Natural killer cell (primary cell): ENCODE results near the gene TREH. TPM values are rescaled to one million over a fixed set of nuclear protein-coding genes. Genes with fewer than 3 reads are reported as not detected.
"Not testable (repeated sequence)": the region's sequence is repeated elsewhere in the genome, so short reads cannot be mapped to it uniquely, and the experiment has no call there.

Experiments used
- ATAC-seq, 3 donors: fragments of 150-1000 bp in 2 of 3; fragments of 200-7000 bp in 1 of 3; cut with Tn5 transposase; 1 replicate in 1 of 3; 2 replicates in 2 of 3; pipeline ENCODE4 v1.10.0; 2021; ENCODE audit warnings: mild to moderate bottlenecking in 2 of 3, moderate library complexity in 2 of 3
- DNase-seq, 2 donors: peaks; one replicate each; pipeline versions ENCODE4 v3.0.0 to v3.0.0-alpha.2; 2013 to 2021; ENCODE audit warnings: mixed read lengths in 1 of 2
- H3K27ac ChIP-seq: one replicate; pipeline ENCODE4 v1.5.1; 2013; ENCODE audit warnings: mild to moderate bottlenecking, low read length
- H3K27me3 ChIP-seq: one replicate; pipeline ENCODE4 v1.6.1; 2013; ENCODE audit warnings: low read length; ENCODE audit not compliant: control insufficient read depth, insufficient read depth
- H3K36me3 ChIP-seq: one replicate; pipeline ENCODE4 v1.6.1; 2013; ENCODE audit warnings: low read length; ENCODE audit not compliant: control insufficient read depth, insufficient read depth
- H3K4me1 ChIP-seq: one replicate; pipeline ENCODE4 v1.6.1; 2013; ENCODE audit warnings: low read length; ENCODE audit not compliant: control insufficient read depth, insufficient read depth
- H3K4me3 ChIP-seq: one replicate; pipeline ENCODE4 v1.5.1; 2013; ENCODE audit warnings: low read length
- H3K9me3 ChIP-seq: one replicate; pipeline ENCODE4 v1.6.1; 2013; ENCODE audit warnings: low read length; ENCODE audit not compliant: control insufficient read depth, insufficient read depth
- H3K27ac Mint-ChIP-seq, 2 donors: one replicate each; pipeline ENCODE4 v1.8.0; 2022; ENCODE audit warnings: mild to moderate bottlenecking in 2 of 2, mixed read lengths in 2 of 2, moderate library complexity in 1 of 2
- H3K27me3 Mint-ChIP-seq, 2 donors: one replicate each; pipeline ENCODE4 v1.8.0; 2022; ENCODE audit warnings: low read depth in 2 of 2, mixed read lengths in 2 of 2
- H3K36me3 Mint-ChIP-seq: one replicate; pipeline ENCODE4 v1.8.0; 2022; ENCODE audit warnings: mixed read lengths
- H3K4me1 Mint-ChIP-seq, 2 donors: one replicate each; pipeline ENCODE4 v1.8.0; 2022; ENCODE audit warnings: mixed read lengths in 2 of 2
- H3K4me3 Mint-ChIP-seq: one replicate; pipeline ENCODE4 v1.8.0; 2022; ENCODE audit warnings: mild to moderate bottlenecking, moderate library complexity, mixed read lengths
- H3K9me3 Mint-ChIP-seq, 2 donors: one replicate each; pipeline ENCODE4 v1.8.0; 2022; ENCODE audit warnings: mixed read lengths in 2 of 2
- CTCF ChIP-seq: fragments of 200-600 bp; IDR thresholded peaks from one replicate; pipeline ENCODE4 v1.8.0; 2022; ENCODE audit warnings: antibody characterized with exemption
- WGBS: methylation state at CpG from one replicate; pipeline ENCODE4 v1.1.7; 2013; ENCODE audit warnings: missing lambda C conversion rate; ENCODE audit not compliant: insufficient coverage; 5-methylcytosine and 5-hydroxymethylcytosine counted together
- intact Hi-C: fragments of 100-400 bp; cut with micrococcal nuclease; formaldehyde crosslinking; loops from one replicate; pipeline ENCODE4 v1.14.2; 2022
- total RNA-seq, 4 donors: library from RNA; stranded (reverse); fragments of 120-200 nt in 1 of 4; gene quantifications; one replicate each; pipeline versions ENCODE4 v1.2.3 to v1.2.4, GENCODE V29; 2013 to 2022

Gene TREH
- not detected for total RNA-seq
- not detected for total RNA-seq (2013)

DNA sequence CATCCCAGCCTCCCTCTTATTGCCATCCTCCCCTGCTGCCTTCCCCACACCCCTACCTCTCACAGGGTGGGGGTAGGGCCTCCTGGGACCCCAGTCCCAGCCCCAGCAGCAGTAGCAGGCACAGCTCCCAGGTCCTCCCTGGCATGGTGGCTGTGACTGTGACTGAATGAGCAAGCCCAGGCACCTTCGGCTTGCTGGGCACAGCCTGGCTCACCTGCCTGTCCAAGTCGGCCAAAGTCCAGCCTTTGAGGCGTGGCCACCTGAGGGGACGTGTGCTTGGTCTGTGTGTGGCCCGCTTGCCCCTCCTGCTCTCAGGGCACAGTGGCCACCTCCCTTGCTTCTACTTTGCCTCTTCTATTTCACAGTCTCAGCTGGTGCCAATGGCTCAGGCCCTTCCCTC, at the start of gene TREH:
TSS of gene TREH (minus strand) at position 168 of the 400 bp plus-strand sequence. CDS start at position 145, 23 bp downstream.
- no peaks in the 10 kb centered on the region for H3K9me3 ChIP-seq
- Mint-ChIP-seq H3K27me3 (peaks cover 3 to 7% of the 10 kb centered on the region in 2 donors), H3K9me3 (no peaks in the 10 kb centered on the region), H3K36me3 (no peaks in the 10 kb centered on the region), H3K27ac (no peak within 1 kb of the TSS), H3K4me1 (no peaks in the 10 kb centered on the region), H3K4me3 (no peak within 1 kb of the TSS)
- no peak within 1 kb of the TSS for H3K27ac ChIP-seq
- ATAC-seq (no peak), DNase-seq (no peak)
- no peaks in the 10 kb centered on the region for H3K36me3 ChIP-seq
- no peaks in the 10 kb centered on the region for H3K27me3 ChIP-seq
- no peak within 1 kb of the TSS for H3K4me3 ChIP-seq
- H3K4me1 ChIP-seq, result no peaks in the 10 kb centered on the region
- intact Hi-C loops, result no loop called here
- TF ChIP-seq CTCF, result no peak
- WGBS, result 93% methylated on average over 5 of the region's 5 CpGs

DNA sequence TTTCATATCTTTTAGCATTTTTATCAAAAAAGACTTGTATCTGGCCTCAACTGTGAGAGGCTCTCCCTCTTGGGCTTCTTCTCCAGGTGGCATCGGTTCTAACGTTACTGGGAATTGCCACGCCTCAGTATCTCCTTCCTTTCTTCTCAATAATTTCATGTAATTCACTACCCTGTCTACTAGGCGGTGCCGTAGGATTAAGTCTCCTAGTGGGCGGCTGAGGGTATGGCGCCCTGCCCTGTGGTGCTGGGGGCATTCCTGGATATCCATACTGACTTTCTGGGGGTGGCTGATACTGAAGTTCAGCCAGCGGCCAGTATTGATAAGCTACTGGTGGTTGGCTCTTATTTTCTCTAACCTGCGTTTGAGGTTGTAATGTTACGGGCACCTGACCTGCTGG, 48.7 kb upstream of the TREH start:
- H3K9me3 Mint-ChIP-seq, H3K9me3 ChIP-seq, H3K4me3 ChIP-seq, H3K4me1 ChIP-seq, H3K4me1 Mint-ChIP-seq, H3K36me3 ChIP-seq, H3K36me3 Mint-ChIP-seq, DNase-seq, H3K27ac Mint-ChIP-seq, ATAC-seq, H3K27ac ChIP-seq, H3K4me3 Mint-ChIP-seq, H3K27me3 ChIP-seq: not testable (repeated sequence)
- intact Hi-C loops, result loop anchor here (5.0 kb wide), 1 partner anchor 36 kb away; no protein-coding TSS in a partner anchor
- peaks cover 24 to 37% of the 10 kb centered on the region in 2 donors for H3K27me3 Mint-ChIP-seq
- 90% methylated on average over 10 of the region's 10 CpGs for WGBS

DNA sequence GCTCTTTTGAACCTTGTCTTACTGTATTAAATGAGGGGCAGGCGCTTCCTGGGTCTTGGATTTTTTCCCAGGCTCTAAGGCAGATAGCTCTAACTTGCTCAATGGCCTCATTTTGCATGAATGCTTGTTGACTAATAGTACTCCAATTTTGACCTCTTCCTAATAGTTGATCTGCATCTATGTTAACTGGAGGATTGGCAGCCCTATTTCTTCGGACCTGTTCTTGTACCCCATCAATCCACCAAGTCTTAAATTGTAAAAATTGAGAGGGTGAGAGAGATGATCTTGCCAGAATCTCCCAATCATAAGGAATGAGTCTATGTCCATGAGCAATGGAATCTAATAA, 48.2 kb upstream of the TREH start:
- H3K27ac Mint-ChIP-seq, H3K4me1 ChIP-seq, H3K27me3 ChIP-seq, H3K9me3 ChIP-seq, H3K4me1 Mint-ChIP-seq, H3K9me3 Mint-ChIP-seq, H3K4me3 Mint-ChIP-seq, DNase-seq, H3K4me3 ChIP-seq, H3K36me3 ChIP-seq, ATAC-seq, H3K27ac ChIP-seq, H3K36me3 Mint-ChIP-seq: not testable (repeated sequence)
- WGBS, result no CpG with 5 or more reads among the region's 2 CpGs
- intact Hi-C loops, result loop anchor here (5.0 kb wide), 1 partner anchor 35 kb away; no protein-coding TSS in a partner anchor
- peaks cover 24 to 37% of the 10 kb centered on the region in 2 donors for H3K27me3 Mint-ChIP-seq

GRCh38 chr11:118727001-118727720, 47.7 kb upstream of the TREH start:
- not testable (repeated sequence) for H3K27me3 ChIP-seq, H3K9me3 ChIP-seq, H3K27ac Mint-ChIP-seq, H3K4me3 ChIP-seq, H3K4me1 Mint-ChIP-seq, H3K36me3 Mint-ChIP-seq, H3K36me3 ChIP-seq, ATAC-seq, H3K27ac ChIP-seq, H3K4me1 ChIP-seq, DNase-seq, H3K4me3 Mint-ChIP-seq, H3K9me3 Mint-ChIP-seq
- intact Hi-C loops, result loop anchor here (5.0 kb wide), 1 partner anchor 35 kb away; no protein-coding TSS in a partner anchor
- WGBS, result 76% methylated on average over 6 of the region's 8 CpGs
- H3K27me3 Mint-ChIP-seq, result peaks cover 24 to 37% of the 10 kb centered on the region in 2 donors

DNA sequence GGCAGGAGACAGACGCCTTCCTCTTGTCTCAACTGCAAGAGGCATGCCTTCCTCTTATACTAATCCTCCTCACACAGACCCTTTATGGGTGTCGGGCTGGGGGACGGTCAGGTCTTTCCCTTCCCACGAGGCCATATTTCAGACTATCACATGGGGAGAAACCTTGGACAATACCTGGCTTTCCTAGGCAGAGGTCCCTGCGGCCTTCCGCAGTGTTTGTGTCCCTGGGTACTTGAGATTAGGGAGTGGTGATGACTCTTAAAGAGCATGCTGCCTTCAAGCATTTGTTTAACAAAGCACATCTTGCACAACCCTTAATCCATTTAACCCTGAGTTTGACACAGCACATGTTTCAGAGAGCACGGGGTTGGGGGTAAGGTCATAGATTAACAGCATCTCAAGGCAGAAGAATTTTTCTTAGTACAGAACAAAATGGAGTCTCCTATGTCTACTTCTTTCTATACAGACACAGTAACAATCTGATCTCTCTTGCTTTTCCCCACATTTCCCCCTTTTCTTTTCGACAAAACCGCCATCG, 42.1 kb upstream of the TREH start:
- no CpG with 5 or more reads among the region's 10 CpGs for WGBS
- peaks cover 18 to 26% of the 10 kb centered on the region in 2 donors for H3K27me3 Mint-ChIP-seq
- H3K36me3 Mint-ChIP-seq, DNase-seq, H3K27ac Mint-ChIP-seq, H3K27me3 ChIP-seq, ATAC-seq, H3K9me3 ChIP-seq, H3K27ac ChIP-seq, H3K36me3 ChIP-seq, H3K4me3 ChIP-seq, intact Hi-C loops, H3K4me1 ChIP-seq, H3K4me1 Mint-ChIP-seq, H3K9me3 Mint-ChIP-seq, H3K4me3 Mint-ChIP-seq: not testable (repeated sequence)

GRCh38 chr11:118720740-118721139, 41.3 kb upstream of the TREH start:
- H3K4me1 Mint-ChIP-seq, H3K4me3 ChIP-seq, H3K4me3 Mint-ChIP-seq, H3K36me3 Mint-ChIP-seq, ATAC-seq, H3K27ac ChIP-seq, H3K4me1 ChIP-seq, intact Hi-C loops, DNase-seq, H3K9me3 Mint-ChIP-seq, H3K27ac Mint-ChIP-seq, H3K27me3 ChIP-seq, H3K36me3 ChIP-seq, H3K9me3 ChIP-seq: not testable (repeated sequence)
- WGBS, result 95% methylated on average over 3 of the region's 9 CpGs
- H3K27me3 Mint-ChIP-seq, result peaks cover 18 to 26% of the 10 kb centered on the region in 2 donors

DNA sequence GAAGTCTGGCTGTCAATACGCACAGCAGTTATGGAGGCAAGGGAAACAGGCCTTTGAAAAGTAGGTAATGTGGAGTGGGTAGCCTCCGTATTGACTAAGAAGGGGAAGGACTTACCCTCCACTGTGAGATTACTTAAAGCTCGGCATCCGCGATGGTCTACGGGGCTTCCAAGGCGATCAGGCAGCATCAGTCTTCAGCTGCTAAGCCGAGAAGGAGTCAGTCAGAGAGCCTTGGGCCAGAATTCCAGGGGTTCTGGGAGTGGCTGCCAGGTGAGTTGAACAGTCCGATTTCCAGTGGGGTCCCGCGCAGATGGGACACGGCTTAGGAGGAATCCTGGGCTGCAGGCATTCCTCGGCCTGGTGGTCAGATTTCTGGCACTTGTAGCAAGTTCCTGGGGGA, 40.6 kb upstream of the TREH start:
- ATAC-seq, H3K4me1 Mint-ChIP-seq, intact Hi-C loops, DNase-seq, H3K9me3 ChIP-seq, H3K4me3 ChIP-seq, H3K4me1 ChIP-seq, H3K4me3 Mint-ChIP-seq, H3K27ac Mint-ChIP-seq, H3K27me3 ChIP-seq, H3K27ac ChIP-seq, H3K36me3 ChIP-seq, H3K36me3 Mint-ChIP-seq, H3K9me3 Mint-ChIP-seq: not testable (repeated sequence)
- 87% methylated on average over 8 of the region's 13 CpGs for WGBS
- H3K27me3 Mint-ChIP-seq, result peaks cover 18 to 26% of the 10 kb centered on the region in 2 donors
